H1 (cell line): Measurements from ENCODE around the gene MR1. TPM values are rescaled to one million over a fixed set of nuclear protein-coding genes. Genes with fewer than 3 reads are reported as not detected.

Experiments
- CTCF ChIA-PET: fragments of 300-600 bp; sonication (Branson Sonifier 250); formaldehyde crosslinking; loops from one replicate; lab custom pipeline; 2021; ENCODE audit not compliant: partially characterized antibody; lab: Charles Lee
- POLR2A ChIA-PET: fragments of 300-600 bp; sonication (Branson Sonifier 250); formaldehyde crosslinking; loops from one replicate; lab custom pipeline; 2021; ENCODE audit warnings: inconsistent platforms; ENCODE audit not compliant: partially characterized antibody; lab: Charles Lee
- DNase-seq, 2 experiments: peaks; one replicate each; pipeline versions ENCODE4 v3.0.0 to v3.0.0-alpha.2; 2010 to 2022; ENCODE audit warnings: low spot score in 2 of 2, low read depth in 1 of 2, mixed read lengths in 1 of 2
- FAIRE-seq: peaks from 2 replicates; lab custom pipeline; 2011; peaks lifted over from hg19 to GRCh38; lab: Jason Lieb, UNC
- H2AFZ ChIP-seq: 2 replicates; pipeline ENCODE4 v1.8.1; 2012; ENCODE audit warnings: low read length, inconsistent platforms
- H2AK5ac ChIP-seq: 2 replicates; pipeline ENCODE4 v1.6.1; 2013; ENCODE audit warnings: low read depth, low read length
- H2BK120ac ChIP-seq: replicated peaks from 2 replicates; pipeline ENCODE3; 2013; ENCODE audit warnings: low read depth, low read length, inconsistent platforms
- H2BK12ac ChIP-seq: 2 replicates; pipeline ENCODE4 v1.6.1; 2013; ENCODE audit warnings: low read depth, low read length
- H2BK15ac ChIP-seq: 2 replicates; pipeline ENCODE4 v1.6.1; 2013; ENCODE audit warnings: low read length
- H2BK20ac ChIP-seq: 2 replicates; pipeline ENCODE4 v1.6.1; 2013; ENCODE audit warnings: low read length
- H2BK5ac ChIP-seq: 2 replicates; pipeline ENCODE4 v1.6.1; 2013; ENCODE audit warnings: low read depth, low read length
- H3K14ac ChIP-seq: 2 replicates; pipeline ENCODE4 v1.6.1; 2013; ENCODE audit warnings: inconsistent platforms; ENCODE audit not compliant: insufficient read length
- H3K18ac ChIP-seq: 2 replicates; pipeline ENCODE4 v1.6.1; 2013; ENCODE audit warnings: low read length; ENCODE audit errors: extremely low read depth
- H3K23ac ChIP-seq: 2 replicates; pipeline ENCODE4 v1.6.1; 2013; ENCODE audit warnings: inconsistent platforms; ENCODE audit not compliant: insufficient read length
- H3K23me2 ChIP-seq: 2 replicates; pipeline ENCODE4 v1.6.1; 2013; ENCODE audit warnings: low read depth, low read length
- H3K27ac ChIP-seq: 2 replicates; pipeline ENCODE4 v1.6.1; 2011; ENCODE audit warnings: low read depth, low read length, inconsistent platforms
- H3K27me3 ChIP-seq, 4 experiments: replicated peaks in 1 of 4; 1 replicate in 1 of 4; 2 replicates in 3 of 4; pipeline versions ENCODE4 v1.6.1 to v1.8.1; 2011 to 2013; ENCODE audit warnings: low read length in 3 of 4, mild to moderate bottlenecking in 3 of 4, inconsistent platforms in 2 of 4, mixed read lengths in 2 of 4, moderate library complexity in 1 of 4; ENCODE audit not compliant: control insufficient read depth in 3 of 4, insufficient read depth in 3 of 4; ENCODE audit errors: extremely low read depth in 1 of 4
- H3K36me3 ChIP-seq, 4 experiments: 2 replicates each; pipeline versions ENCODE4 v1.6.1 to v1.8.1; 2011 to 2013; ENCODE audit warnings: mild to moderate bottlenecking in 4 of 4, low read length in 3 of 4, moderate library complexity in 2 of 4, control low read depth in 1 of 4, inconsistent platforms in 1 of 4; ENCODE audit not compliant: insufficient read depth in 4 of 4, control insufficient read depth in 2 of 4
- H3K4ac ChIP-seq: replicated peaks from 2 replicates; pipeline ENCODE3; 2013; ENCODE audit warnings: low read length, low read depth, mixed read lengths, inconsistent platforms; ENCODE audit not compliant: insufficient read length
- H3K4me1 ChIP-seq, 4 experiments: replicated peaks in 1 of 4; 1 replicate in 1 of 4; 2 replicates in 3 of 4; pipeline versions ENCODE4 v1.6.1 to v1.8.1; 2011 to 2013; ENCODE audit warnings: low read length in 3 of 4, inconsistent platforms in 2 of 4, mixed read lengths in 1 of 4; ENCODE audit not compliant: insufficient read depth in 4 of 4, control insufficient read depth in 3 of 4
- H3K4me2 ChIP-seq, 2 experiments: 2 replicates each; pipeline versions ENCODE4 v1.6.1 to v1.8.1; 2011 to 2013; ENCODE audit warnings: low read depth in 2 of 2, low read length in 2 of 2, control low read depth in 1 of 2, inconsistent platforms in 1 of 2, mild to moderate bottlenecking in 1 of 2; ENCODE audit not compliant: insufficient read depth in 1 of 2
- H3K4me3 ChIP-seq, 4 experiments: fragments of 200-600, 300-600 bp in 1 of 4; sonication (generic), shearing (Covaris generic), sonication (Bioruptor Twin) in 1 of 4; 2 replicates each; pipeline versions ENCODE4 v1.5.1 to v1.8.1; 2011 to 2016; ENCODE audit warnings: low read length in 4 of 4, low read depth in 3 of 4, control low read depth in 2 of 4, inconsistent platforms in 2 of 4, mild to moderate bottlenecking in 2 of 4, mixed read lengths in 1 of 4, moderate library complexity in 1 of 4; ENCODE audit not compliant: insufficient read depth in 2 of 4; ENCODE audit errors: extremely low read depth in 1 of 4
- H3K56ac ChIP-seq: replicated peaks from 2 replicates; pipeline ENCODE3; 2013; ENCODE audit warnings: low read depth, mild to moderate bottlenecking, mixed read lengths, low read length, inconsistent platforms; ENCODE audit not compliant: insufficient read length
- H3K79me1 ChIP-seq: 2 replicates; pipeline ENCODE4 v1.6.1; 2013; ENCODE audit warnings: low read depth, low read length, control low read depth
- H3K79me2 ChIP-seq, 2 experiments: 2 replicates each; pipeline versions ENCODE4 v1.6.1 to v1.8.1; 2012 to 2013; ENCODE audit warnings: low read length in 2 of 2, mild to moderate bottlenecking in 2 of 2, inconsistent platforms in 1 of 2; ENCODE audit not compliant: insufficient read depth in 2 of 2, control insufficient read depth in 1 of 2
- H3K9ac ChIP-seq, 4 experiments: replicated peaks in 1 of 4; 1 replicate in 1 of 4; 2 replicates in 3 of 4; pipeline versions ENCODE4 v1.6.1 to v1.8.1; 2011 to 2013; ENCODE audit warnings: low read depth in 3 of 4, low read length in 3 of 4, control low read depth in 2 of 4, mild to moderate bottlenecking in 2 of 4, moderate library complexity in 2 of 4, inconsistent platforms in 1 of 4; ENCODE audit errors: extremely low read depth in 1 of 4
- H3K9me3 ChIP-seq, 2 experiments: 2 replicates each; pipeline versions ENCODE4 v1.6.1 to v1.8.1; 2012 to 2013; ENCODE audit warnings: mild to moderate bottlenecking in 2 of 2, moderate library complexity in 2 of 2, control low read depth in 1 of 2, inconsistent platforms in 1 of 2, low read depth in 1 of 2, low read length in 1 of 2, mixed read lengths in 1 of 2; ENCODE audit not compliant: insufficient read depth in 2 of 2
- H4K20me1 ChIP-seq, 2 experiments: replicated peaks in 1 of 2; 2 replicates each; pipeline versions ENCODE3 to v1.8.1; 2011 to 2013; ENCODE audit warnings: inconsistent platforms in 2 of 2, low read length in 2 of 2, mild to moderate bottlenecking in 1 of 2; ENCODE audit not compliant: insufficient read depth in 2 of 2, control insufficient read depth in 1 of 2
- H4K5ac ChIP-seq: 2 replicates; pipeline ENCODE4 v1.6.1; 2013; ENCODE audit warnings: low read length, low read depth, mixed read lengths, inconsistent platforms; ENCODE audit not compliant: insufficient read length
- H4K8ac ChIP-seq: 2 replicates; pipeline ENCODE4 v1.8.0; 2013; ENCODE audit warnings: mild to moderate bottlenecking, moderate library complexity, low read length, inconsistent platforms; ENCODE audit not compliant: insufficient read depth; ENCODE audit errors: extremely low read depth
- H4K91ac ChIP-seq: replicated peaks from 2 replicates; pipeline ENCODE3; 2013; ENCODE audit warnings: low read length, mixed read lengths, inconsistent platforms; ENCODE audit not compliant: insufficient read length
- CREB1 ChIP-seq: IDR thresholded peaks from 2 replicates; pipeline ENCODE4 v1.6.1; 2012; ENCODE audit warnings: inconsistent platforms
- NRF1 ChIP-seq: IDR thresholded peaks from 2 replicates; pipeline ENCODE4 v1.6.1; 2011; ENCODE audit warnings: mild to moderate bottlenecking, low read depth, low read length, improper control_type of control experiment
- RFX5 ChIP-seq: IDR thresholded peaks from 2 replicates; pipeline ENCODE4 v1.6.1; 2011; ENCODE audit warnings: low read depth, low read length, improper control_type of control experiment, borderline replicate concordance
- WGBS, 2 experiments: shearing (Covaris generic) in 1 of 2; methylation state at CpG; one replicate each; pipeline versions ENCODE4 v1.1.6 to v1.1.7; 2013 to 2015; ENCODE audit warnings: low lambda C conversion rate in 2 of 2, mixed read lengths in 2 of 2, inconsistent platforms in 1 of 2, low coverage in 1 of 2, missing lambda C conversion rate in 1 of 2; ENCODE audit not compliant: insufficient replicate concordance in 2 of 2, insufficient coverage in 1 of 2, insufficient read length in 1 of 2; ENCODE audit errors: extremely low coverage in 1 of 2, missing lambda C conversion rate in 1 of 2; 5-methylcytosine and 5-hydroxymethylcytosine counted together
- long read RNA-seq, 2 experiments: library from RNA in 1 of 2; library from capped mRNA in 1 of 2; stranded (forward); transcript quantifications; one replicate each; pipeline ENCODE4 v2.0.0, GENCODE V29; 2021; ENCODE audit warnings: inconsistent platforms in 1 of 2
- polyA minus RNA-seq, 3 experiments: library from RNA; depleted of rRNA, polyadenylated mRNA; stranded (reverse); fragments of >200 nt; gene quantifications; 1 replicate in 2 of 3; 2 replicates in 1 of 3; pipeline ENCODE4 v1.2.3, GENCODE V29; 2011
- polyA plus RNA-seq, 7 experiments: library from polyadenylated mRNA; depleted of rRNA in 3 of 7; stranded (reverse) in 5 of 7; unstranded in 2 of 7; fragments of >200 nt in 5 of 7; fragments of 200-250 nt in 2 of 7; gene quantifications; 1 replicate in 5 of 7; 2 replicates in 1 of 7; 4 replicates in 1 of 7; pipeline versions ENCODE4 v1.2.1 to v1.2.3, GENCODE V29; 2011 to 2013; ENCODE audit warnings: missing spikeins in 2 of 7, mixed read lengths in 2 of 7
- total RNA-seq: library from RNA; stranded (reverse); fragmentation: NEBNext Ultra II Directional; extraction: Animal tissue kit (Norgen Biotek cat#: 25700); gene quantifications from 2 replicates; pipeline ENCODE4 v1.2.1, GENCODE V29; 2021

MR1 gene
- total RNA-seq (0.19 TPM in 1 of 2 replicates, not detected in the other), polyA plus RNA-seq (2011; rRNA removed) (0.09 and 0.14 TPM in 2 replicates), polyA minus RNA-seq (2011; rRNA and poly(A)+ RNA removed) (0.13 and 0.22 TPM in 2 replicates)
- polyA plus RNA-seq (2011; cell fraction: cytosol; rRNA removed): 0.19 TPM
- polyA plus RNA-seq (2011; cell fraction: nucleus; rRNA removed): 0.04 TPM
- polyA plus RNA-seq (2012, experiment 1 of 2): 0.07 to 0.41 TPM in 2 of 4 replicates, not detected in the others
- not detected for polyA plus RNA-seq (2012, experiment 2 of 2)
- polyA plus RNA-seq (2013, experiment 1 of 2): 0.10 TPM
- polyA plus RNA-seq (2013, experiment 2 of 2): 0.11 TPM
- not detected for polyA minus RNA-seq (2011; cell fraction: cytosol; rRNA and poly(A)+ RNA removed)
- polyA minus RNA-seq (2011; cell fraction: nucleus; rRNA and poly(A)+ RNA removed): 0.40 TPM
- long read RNA-seq, experiment 1: 0 reads
- long read RNA-seq, experiment 2: 0 reads

GRCh38 chr1:181033799-181034451 is at the start of gene MR1:
MR1 (plus strand) TSS chr1:181033983; CDS start chr1:181034008, 25 bp downstream.
- Histone ChIP-seq H3K18ac (no peak within 1 kb of the TSS), H2BK12ac (no peak within 1 kb of the TSS), H3K79me2 (no peaks in the 10 kb centered on the region), H4K20me1 (no peaks in the 10 kb centered on the region), H2AFZ (peak within 1 kb of the TSS; percentile 74), H2BK20ac (no peak within 1 kb of the TSS), H4K5ac (no peak within 1 kb of the TSS), H3K27me3 (no peaks in the 10 kb centered on the region), H2BK5ac (no peak within 1 kb of the TSS), H3K79me1 (no peaks in the 10 kb centered on the region), H3K23ac (no peak within 1 kb of the TSS), H3K9ac (no peak within 1 kb of the TSS), H4K91ac (no peak within 1 kb of the TSS), H3K14ac (no peak within 1 kb of the TSS), H3K4me3 (no peak within 1 kb of the TSS), H4K8ac (no peak within 1 kb of the TSS), H3K9me3 (no peaks in the 10 kb centered on the region), H3K4me1 (no peaks in the 10 kb centered on the region), H3K23me2 (no peaks in the 10 kb centered on the region; the same call in 1 of the 2 replicates), H2BK120ac (no peak within 1 kb of the TSS), H2BK15ac (no peak within 1 kb of the TSS), H3K56ac (no peak within 1 kb of the TSS), H2AK5ac (no peak within 1 kb of the TSS), H3K36me3 (no peaks in the 10 kb centered on the region), H3K4ac (no peak within 1 kb of the TSS), H3K4me2 (no peak within 1 kb of the TSS), H3K27ac (no peak within 1 kb of the TSS)
- ChIA-PET POLR2A (interaction anchor here (0.6 to 2.6 kb wide), 3 partner anchors 11 to 402 kb away, joined by 3 to 7 read pairs (median 5); partner anchors contain the start of genes STX6 and XPR1), CTCF (interaction anchor here (1.2 to 12.7 kb wide), 4 partner anchors 9 to 108 kb away, joined by 3 to 142 read pairs (median 3); no protein-coding TSS in a partner anchor)
- FAIRE-seq (no peak), DNase-seq (no peak)
- WGBS, 2 experiments: 74% methylated on average over 9 of the region's 9 CpGs; no CpG with 5 or more reads in 1 of the 2 experiments
- TF ChIP-seq NRF1 (no peak), RFX5 (peak; percentile 98), CREB1 (peak; percentile 90)
